CD4-positive, alpha-beta T cell (primary cell): ENCODE data around the gene ATXN3. TPM values are rescaled to one million over a fixed set of nuclear protein-coding genes. Genes with fewer than 3 reads are reported as not detected.
"Not testable (repeated sequence)": the region's sequence is repeated elsewhere in the genome, so short reads cannot be mapped to it uniquely, and the experiment has no call there.

Source experiments
- ATAC-seq: fragments of 200-7000 bp; cut with Tn5 transposase; one replicate; pipeline ENCODE4 v1.10.0; 2022; ENCODE audit warnings: mild to moderate bottlenecking; ENCODE audit not compliant: poor library complexity
- CTCF ChIA-PET: fragments of 350-600 bp; sonication (Branson Sonifier 250); formaldehyde crosslinking; loops from one replicate; lab custom pipeline; 2021; ENCODE audit warnings: antibody characterized with exemption, inconsistent platforms; lab: Charles Lee
- POLR2A ChIA-PET: fragments of 350-600 bp; sonication (Branson Sonifier 250); formaldehyde crosslinking; loops from one replicate; lab custom pipeline; 2021; ENCODE audit warnings: antibody characterized with exemption, inconsistent platforms; lab: Charles Lee
- DNase-seq, 14 experiments: peaks; one replicate each; pipeline ENCODE4 v3.0.0-alpha.2; 2013 to 2020; ENCODE audit warnings: mixed read lengths in 2 of 14
- H3K27ac ChIP-seq, 2 donors: one replicate each; pipeline versions ENCODE4 v1.5.1 to v1.7.0; 2013; ENCODE audit warnings: low read length in 2 of 2, low read depth in 1 of 2, mild to moderate bottlenecking in 1 of 2
- H3K27me3 ChIP-seq, 2 experiments: 1 replicate in 1 of 2; 2 replicates in 1 of 2; pipeline versions ENCODE4 v1.6.1 to v1.7.0; 2013; ENCODE audit warnings: low read length in 2 of 2, control low read depth in 1 of 2, mild to moderate bottlenecking in 1 of 2, moderate library complexity in 1 of 2; ENCODE audit not compliant: insufficient read depth in 2 of 2, control insufficient read depth in 1 of 2
- H3K36me3 ChIP-seq: one replicate; pipeline ENCODE4 v1.6.1; 2013; ENCODE audit warnings: low read length, control low read depth; ENCODE audit not compliant: insufficient read depth
- H3K4me1 ChIP-seq: one replicate; pipeline ENCODE4 v1.6.1; 2013; ENCODE audit warnings: low read length, control low read depth; ENCODE audit not compliant: insufficient read depth
- H3K4me3 ChIP-seq: one replicate; pipeline ENCODE4 v1.5.1; 2013; ENCODE audit warnings: mild to moderate bottlenecking, low read length, moderate library complexity
- H3K9me3 ChIP-seq, 2 experiments: 1 replicate in 1 of 2; 2 replicates in 1 of 2; pipeline versions ENCODE4 v1.6.1 to v1.7.0; 2013; ENCODE audit warnings: low read length in 2 of 2, mild to moderate bottlenecking in 2 of 2, control low read depth in 1 of 2, moderate library complexity in 1 of 2; ENCODE audit not compliant: control insufficient read depth in 1 of 2, insufficient read depth in 1 of 2
- H3K27ac Mint-ChIP-seq: one replicate; pipeline ENCODE4 v1.8.0; 2020; ENCODE audit warnings: mixed read lengths
- H3K27me3 Mint-ChIP-seq: one replicate; pipeline ENCODE4 v1.8.0; 2021; ENCODE audit warnings: mixed read lengths
- H3K36me3 Mint-ChIP-seq: one replicate; pipeline ENCODE4 v1.8.0; 2021; ENCODE audit warnings: low read depth, mixed read lengths
- H3K4me1 Mint-ChIP-seq: one replicate; pipeline ENCODE4 v1.8.0; 2021; ENCODE audit warnings: low read depth, mixed read lengths
- H3K4me3 Mint-ChIP-seq: one replicate; pipeline ENCODE4 v1.8.0; 2020; ENCODE audit warnings: mild to moderate bottlenecking, mixed read lengths
- H3K9me3 Mint-ChIP-seq: one replicate; pipeline ENCODE4 v1.8.0; 2020; ENCODE audit warnings: mixed read lengths
- intact Hi-C, 2 experiments: fragments of 100-400 bp; cut with DNase I in 1 of 2; cut with micrococcal nuclease in 1 of 2; formaldehyde crosslinking; loops; one replicate each; pipeline versions ENCODE4 v1.15.1 to v1.9.0; 2023 to 2025; cut with DNase I, micrococcal nuclease
- total RNA-seq, 174 experiments: library from RNA in 2 of 174; stranded (reverse) in 2 of 174; gene quantifications; one replicate each; pipeline ENCODE4 v1.2.3 and lab custom pipeline; 2021 to 2026
- TF ChIP-seq, protein P1 (sequence below): fragments of 200-600 bp; IDR thresholded peaks from one replicate; pipeline ENCODE4 v1.8.0; 2022; ENCODE audit warnings: antibody characterized with exemption, mild to moderate bottlenecking

Gene ATXN3
- total RNA-seq, 2 experiments from 2014 or later, result 21.5 to 22.1 TPM

DNA sequence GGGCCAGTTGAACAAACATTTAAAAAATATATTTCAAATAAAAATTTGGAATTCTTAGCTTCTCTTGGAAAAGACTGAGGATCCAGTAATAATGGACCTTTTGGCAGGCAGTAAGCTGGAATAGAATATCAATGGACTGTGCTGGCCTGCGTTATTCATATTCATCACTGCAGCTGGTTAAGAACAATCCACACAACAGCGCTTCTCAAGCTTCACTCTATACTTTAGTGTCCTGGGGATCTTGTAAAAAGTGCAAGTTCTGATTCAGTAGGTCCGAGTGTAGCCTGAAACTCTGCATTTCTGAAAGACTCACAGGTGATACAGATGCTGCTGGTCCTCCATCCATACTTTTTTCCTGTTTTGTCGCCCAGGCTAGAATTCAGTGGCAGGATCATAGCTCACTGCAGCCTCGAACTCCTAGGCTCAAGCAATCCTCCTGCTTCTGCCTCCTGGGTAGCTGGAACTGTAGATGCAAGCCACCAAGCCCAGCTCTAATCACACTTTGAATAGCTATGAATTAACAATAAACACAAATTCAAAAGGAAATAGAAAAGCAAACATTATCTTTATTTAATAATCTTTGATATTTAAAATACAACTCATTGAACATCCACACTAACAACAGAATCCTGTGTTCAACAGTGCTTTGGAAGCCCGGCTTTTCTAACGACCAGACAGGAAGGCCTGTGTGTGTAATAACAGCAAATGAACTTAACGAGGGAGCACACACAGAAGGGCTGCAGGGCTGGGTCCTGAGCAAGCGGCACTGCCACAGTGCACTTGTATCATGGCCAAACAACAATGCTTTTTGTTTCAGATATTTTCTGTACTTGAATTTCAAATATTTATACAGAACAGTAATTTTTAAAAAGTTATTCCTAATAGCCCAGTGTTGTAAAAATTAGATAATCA, 48.1 kb downstream of the ATXN3 start:
- POLR2A ChIA-PET, result interaction anchor here (1.4 kb wide), 1 partner anchor 18 kb away, joined by 7 read pairs; the partner anchor contains the start of gene TRIP11
- no peaks in the 10 kb centered on the region for H3K4me1 Mint-ChIP-seq

DNA sequence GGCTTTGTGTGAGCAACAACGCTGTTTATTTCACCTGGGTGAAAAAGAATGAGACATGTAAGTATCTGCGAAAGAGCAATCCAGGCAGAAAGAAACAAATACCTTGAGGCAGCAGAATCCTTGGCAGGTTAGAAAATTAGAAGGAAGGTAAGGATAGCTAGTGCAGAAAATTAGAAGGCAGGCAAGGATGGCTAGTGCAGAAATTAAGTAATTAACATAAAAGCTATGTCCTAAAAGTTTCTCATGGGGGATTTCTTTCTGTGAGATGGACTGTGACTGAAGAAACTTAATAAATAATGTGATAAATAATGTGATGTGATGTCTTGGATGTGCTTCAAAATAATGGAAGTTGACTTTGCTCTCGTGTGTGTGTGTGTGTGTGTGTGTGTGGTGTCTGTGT, 56.6 kb downstream of the ATXN3 start:
- Mint-ChIP-seq H3K36me3 (peaks cover 23% of the 10 kb centered on the region), H3K27ac (no peak overlapping the region), H3K4me3 (no peak overlapping the region), H3K9me3 (no peaks in the 10 kb centered on the region), H3K4me1 (no peaks in the 10 kb centered on the region), H3K27me3 (no peaks in the 10 kb centered on the region)
- Histone ChIP-seq H3K27me3 (no peaks in the 10 kb centered on the region), H3K27ac (no peak overlapping the region), H3K4me1 (no peaks in the 10 kb centered on the region), H3K9me3 (peaks cover 0 to 3% of the 10 kb centered on the region in 2 experiments), H3K36me3 (no peaks in the 10 kb centered on the region), H3K4me3 (no peak overlapping the region)
- DNase-seq (no peak), ATAC-seq (no peak)
- ChIA-PET CTCF (interaction anchor here (1.5 kb wide), 1 partner anchor 13 kb away, joined by 3 read pairs; no protein-coding TSS in a partner anchor), POLR2A (interaction anchor here (0.7 to 1.4 kb wide), 4 partner anchors 9 to 178 kb away, joined by 3 to 6 read pairs (median 3); no protein-coding TSS in a partner anchor)
- intact Hi-C loops, result no loop called here
- TF ChIP-seq, protein P1, sequence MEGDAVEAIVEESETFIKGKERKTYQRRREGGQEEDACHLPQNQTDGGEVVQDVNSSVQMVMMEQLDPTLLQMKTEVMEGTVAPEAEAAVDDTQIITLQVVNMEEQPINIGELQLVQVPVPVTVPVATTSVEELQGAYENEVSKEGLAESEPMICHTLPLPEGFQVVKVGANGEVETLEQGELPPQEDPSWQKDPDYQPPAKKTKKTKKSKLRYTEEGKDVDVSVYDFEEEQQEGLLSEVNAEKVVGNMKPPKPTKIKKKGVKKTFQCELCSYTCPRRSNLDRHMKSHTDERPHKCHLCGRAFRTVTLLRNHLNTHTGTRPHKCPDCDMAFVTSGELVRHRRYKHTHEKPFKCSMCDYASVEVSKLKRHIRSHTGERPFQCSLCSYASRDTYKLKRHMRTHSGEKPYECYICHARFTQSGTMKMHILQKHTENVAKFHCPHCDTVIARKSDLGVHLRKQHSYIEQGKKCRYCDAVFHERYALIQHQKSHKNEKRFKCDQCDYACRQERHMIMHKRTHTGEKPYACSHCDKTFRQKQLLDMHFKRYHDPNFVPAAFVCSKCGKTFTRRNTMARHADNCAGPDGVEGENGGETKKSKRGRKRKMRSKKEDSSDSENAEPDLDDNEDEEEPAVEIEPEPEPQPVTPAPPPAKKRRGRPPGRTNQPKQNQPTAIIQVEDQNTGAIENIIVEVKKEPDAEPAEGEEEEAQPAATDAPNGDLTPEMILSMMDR, result no peak

More for the DNA sequence above, 48.1 kb downstream of the ATXN3 start:
- Histone ChIP-seq H3K4me3 (no peak overlapping the region), H3K27me3 (no peaks in the 10 kb centered on the region), H3K36me3 (peaks cover 5% of the 10 kb centered on the region), H3K9me3 (no peaks in the 10 kb centered on the region), H3K27ac (no peak overlapping the region), H3K4me1 (no peaks in the 10 kb centered on the region)
- TF ChIP-seq, protein P1, result no peak
- DNase-seq, result no peak
- H3K9me3 Mint-ChIP-seq, result no peaks in the 10 kb centered on the region
- no peaks in the 10 kb centered on the region for H3K27me3 Mint-ChIP-seq
- H3K27ac Mint-ChIP-seq, result no peak overlapping the region
- CTCF ChIA-PET, result no interaction called here
- H3K4me3 Mint-ChIP-seq, result no peak overlapping the region
- peaks cover 2% of the 10 kb centered on the region for H3K36me3 Mint-ChIP-seq
- no peak for ATAC-seq
- intact Hi-C loops, result no loop called here

DNA sequence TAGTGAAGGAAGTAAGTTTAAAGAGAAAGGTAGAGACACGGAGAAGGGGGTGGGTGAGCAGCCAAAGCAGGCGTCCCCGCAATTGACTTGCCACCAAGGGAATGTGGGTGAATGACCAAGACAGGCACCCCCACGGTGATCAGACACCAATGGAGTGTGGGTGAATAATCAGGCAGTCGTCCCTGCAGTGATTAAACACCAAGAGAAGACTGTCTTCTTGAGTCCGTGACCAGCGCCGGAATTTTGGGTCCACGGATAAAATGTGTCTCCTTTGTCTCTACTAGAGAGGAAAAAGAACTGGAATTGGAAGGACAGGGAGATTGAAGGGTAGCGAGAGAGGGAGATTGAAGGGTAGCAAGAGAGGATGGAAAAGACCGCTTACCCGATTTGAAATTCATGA, 57.2 kb downstream of the ATXN3 start:
- CTCF ChIA-PET, result interaction anchor here (1.5 kb wide), 1 partner anchor 13 kb away, joined by 3 read pairs; no protein-coding TSS in a partner anchor
- H3K27me3 Mint-ChIP-seq, H3K9me3 Mint-ChIP-seq, H3K27ac ChIP-seq, H3K36me3 ChIP-seq, H3K4me1 Mint-ChIP-seq, DNase-seq, H3K9me3 ChIP-seq, H3K27me3 ChIP-seq, ATAC-seq, H3K4me3 Mint-ChIP-seq, H3K4me1 ChIP-seq, H3K27ac Mint-ChIP-seq, H3K4me3 ChIP-seq, intact Hi-C loops: not testable (repeated sequence)
- H3K36me3 Mint-ChIP-seq, result peaks cover 23% of the 10 kb centered on the region
- POLR2A ChIA-PET, result interaction anchor here (0.7 kb wide), 1 partner anchor 178 kb away, joined by 3 read pairs; no protein-coding TSS in a partner anchor

DNA sequence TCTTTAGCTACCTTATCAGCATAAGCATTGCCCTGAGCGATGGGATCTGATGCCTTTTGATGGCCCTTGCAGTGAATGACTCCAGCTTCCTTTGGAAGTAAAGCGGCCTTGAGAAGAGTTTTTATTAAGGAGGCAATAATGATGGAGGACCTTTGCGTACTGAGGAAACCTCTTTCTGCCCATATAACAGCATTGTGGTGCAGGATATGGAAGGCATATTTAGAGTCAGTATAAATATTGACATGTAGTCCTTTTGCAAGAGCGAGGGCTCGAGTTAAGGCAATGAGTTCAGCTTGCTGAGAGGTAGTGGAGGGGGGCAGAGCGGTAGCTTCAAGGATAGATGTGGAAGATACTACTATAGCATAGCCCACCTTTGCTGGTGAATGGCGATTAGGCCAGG, 60.5 kb downstream of the ATXN3 start:
- H3K9me3 ChIP-seq, H3K4me1 ChIP-seq, ATAC-seq, intact Hi-C loops, H3K27ac ChIP-seq, H3K9me3 Mint-ChIP-seq, H3K4me3 ChIP-seq, CTCF ChIA-PET, H3K36me3 ChIP-seq, DNase-seq, H3K4me3 Mint-ChIP-seq, H3K4me1 Mint-ChIP-seq, H3K27me3 Mint-ChIP-seq, H3K27me3 ChIP-seq, H3K27ac Mint-ChIP-seq, POLR2A ChIA-PET: not testable (repeated sequence)
- H3K36me3 Mint-ChIP-seq, result peaks cover 23% of the 10 kb centered on the region

DNA sequence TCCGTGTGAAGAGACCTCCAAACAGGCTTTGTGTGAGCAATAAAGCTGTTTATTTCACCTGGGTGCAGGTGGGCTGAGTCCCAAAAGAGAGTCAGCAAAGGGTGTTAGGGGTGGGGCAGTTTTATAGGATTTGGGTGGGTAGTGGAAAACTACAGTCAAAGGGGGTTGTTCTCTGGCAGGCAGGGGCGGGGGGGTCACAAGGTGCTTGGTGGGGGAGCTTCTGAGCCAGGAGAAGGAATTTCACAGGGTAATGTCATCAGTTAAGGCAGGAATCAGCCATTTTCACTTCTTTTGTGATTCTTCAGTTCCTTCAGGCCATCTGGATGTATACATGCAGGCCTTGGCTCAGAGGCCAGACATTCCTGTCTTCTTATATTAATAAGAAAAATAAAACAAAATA, 64.6 kb downstream of the ATXN3 start:
- POLR2A ChIA-PET, result interaction anchor here (2.9 kb wide), 1 partner anchor 66 kb away, joined by 97 read pairs; the partner anchor contains the start of gene ATXN3
- peak overlapping the region; percentile 71 for H3K4me3 Mint-ChIP-seq
- H3K9me3 Mint-ChIP-seq, result not testable (repeated sequence)

More for the DNA sequence above, 64.6 kb downstream of the ATXN3 start:
- CTCF ChIA-PET, H3K27ac ChIP-seq, H3K27ac Mint-ChIP-seq, H3K4me3 ChIP-seq, DNase-seq, H3K9me3 ChIP-seq, H3K36me3 ChIP-seq, ATAC-seq, H3K27me3 Mint-ChIP-seq, H3K27me3 ChIP-seq: not testable (repeated sequence)
- Mint-ChIP-seq H3K36me3 (peaks cover 31% of the 10 kb centered on the region), H3K4me1 (peaks cover 42% of the 10 kb centered on the region)
- H3K4me1 ChIP-seq, result peaks cover 32% of the 10 kb centered on the region
- intact Hi-C loops, result loop anchor here (2.0 to 5.0 kb wide), 4 partner anchors 34 to 751 kb away; partner anchors contain the start of genes CPSF2 (in 1 of the 2), GOLGA5 (in 1 of the 2), NDUFB1 (in 1 of the 2) and PPP4R3A (in 1 of the 2)
